ENCODE results near the gene STMN3.
"Not testable (repeated sequence)": the region's sequence is repeated elsewhere in the genome, so short reads cannot be mapped to it uniquely, and the experiment has no call there.

STMN3 gene

DNA sequence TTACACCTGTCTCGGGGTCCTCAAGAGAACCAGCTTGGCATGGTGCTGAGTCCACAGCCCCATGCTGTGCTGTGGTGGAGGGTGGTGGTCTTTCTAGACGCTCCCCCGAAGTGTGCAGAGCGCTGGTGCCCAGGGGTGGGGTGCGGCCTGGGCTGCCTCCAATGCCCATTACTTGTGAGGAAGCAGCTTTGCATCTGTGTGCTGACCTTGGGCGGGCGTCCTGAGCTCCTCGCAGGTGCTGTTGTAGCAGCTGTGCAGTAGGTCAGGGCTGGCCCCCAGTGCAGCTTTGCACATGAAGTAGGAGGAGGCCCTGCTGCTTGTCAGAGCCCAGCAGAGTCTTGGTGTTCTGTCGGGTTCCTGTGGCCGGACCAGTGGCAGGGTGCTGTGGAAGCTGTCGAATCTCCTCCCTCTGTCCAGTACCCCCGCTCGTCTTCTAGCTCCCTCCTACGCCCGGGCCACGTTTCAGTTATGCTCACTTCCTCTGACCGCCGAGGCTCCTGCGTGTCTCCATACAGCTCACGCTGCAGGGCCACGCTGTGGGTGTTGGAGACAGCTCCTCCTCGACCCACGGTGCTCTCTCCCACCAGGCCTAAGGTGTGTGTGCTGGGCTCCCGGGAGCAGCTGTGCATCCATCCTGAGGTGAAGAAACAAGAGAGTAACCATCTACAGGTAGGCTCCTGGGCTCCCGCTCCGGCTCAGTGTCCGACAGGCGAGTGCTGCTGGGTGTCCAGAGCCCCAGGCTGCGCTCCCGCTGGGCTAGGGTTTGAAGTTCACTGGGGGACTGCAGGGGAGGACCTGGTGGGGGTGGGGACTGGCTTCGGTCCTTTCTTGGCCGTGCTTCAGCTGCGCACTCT, 9.0 kb upstream of the STMN3 start:
- Histone ChIP-seq H3K27ac (no peak overlapping the region), H3K4me3 (no peak overlapping the region)

DNA sequence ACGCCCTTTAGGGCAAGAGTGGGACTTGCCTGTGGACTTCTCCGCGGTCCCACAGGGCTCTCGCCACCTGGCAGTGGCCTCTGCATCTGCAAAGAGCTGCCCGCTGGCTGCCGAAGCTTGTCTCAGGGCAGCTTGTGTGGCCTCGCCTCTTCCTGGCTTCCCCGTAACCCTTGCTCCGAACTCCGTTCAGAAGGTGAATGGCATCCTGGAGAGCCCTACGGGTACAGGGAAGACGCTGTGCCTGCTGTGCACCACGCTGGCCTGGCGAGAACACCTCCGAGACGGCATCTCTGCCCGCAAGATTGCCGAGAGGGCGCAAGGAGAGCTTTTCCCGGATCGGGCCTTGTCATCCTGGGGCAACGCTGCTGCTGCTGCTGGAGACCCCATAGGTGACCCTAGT, 7.9 kb upstream of the STMN3 start:
- Histone ChIP-seq H3K27ac (no peak overlapping the region), H3K4me3 (no peak overlapping the region)

DNA sequence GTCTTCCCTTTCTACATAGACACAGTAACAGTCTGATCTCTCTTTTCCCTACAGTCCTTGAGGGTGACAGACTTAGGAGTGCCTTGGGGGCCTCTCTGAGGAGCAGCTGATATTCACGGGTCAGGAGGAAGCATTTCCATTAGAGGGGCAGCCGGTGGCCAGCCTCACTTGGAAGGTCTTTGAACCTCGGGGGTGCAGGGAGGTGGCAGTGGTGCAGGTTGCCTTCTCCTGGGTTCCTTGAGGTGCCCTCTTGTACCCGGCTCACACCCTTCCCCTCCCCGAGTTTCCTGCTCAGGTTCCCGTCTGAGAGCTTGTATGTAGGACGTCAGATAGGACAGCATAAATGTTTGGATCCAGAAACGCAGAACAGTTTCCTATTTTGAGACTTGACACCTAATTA, 7.4 kb upstream of the STMN3 start:
- Histone ChIP-seq H3K4me3 (no peak overlapping the region), H3K27ac (no peak overlapping the region)

- not testable (repeated sequence) for H3K27ac ChIP-seq, H3K4me3 ChIP-seq
Measured at GRCh38 chr20:63660174-63660573, 7.0 kb upstream of the STMN3 start.

DNA sequence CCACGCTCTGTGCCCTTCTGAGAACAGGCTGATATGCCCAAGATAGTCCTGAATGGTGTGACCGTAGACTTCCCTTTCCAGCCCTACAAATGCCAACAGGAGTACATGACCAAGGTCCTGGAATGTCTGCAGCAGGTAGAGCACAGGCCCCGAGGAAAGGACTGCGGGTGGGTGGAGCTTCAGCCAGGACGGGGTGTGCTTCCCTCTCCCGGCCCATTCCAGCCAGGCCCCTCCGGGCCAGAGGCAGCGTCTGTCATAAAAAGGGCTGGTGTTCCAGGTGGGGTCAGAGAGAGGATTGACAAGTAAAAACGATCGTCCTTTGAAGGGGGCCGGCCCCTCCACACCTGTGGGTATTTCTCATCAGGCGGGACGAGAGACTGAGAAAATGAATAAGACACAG, 6.1 kb upstream of the STMN3 start:
- peak overlapping the region; percentile 55 to 80 (median 70) for H3K4me3 ChIP-seq

GRCh38 chr20:63658749-63659187, 5.5 kb upstream of the STMN3 start:
- Histone ChIP-seq H3K27ac (peak overlapping the region; percentile 15 to 96 (median 88)), H3K4me3 (peak overlapping the region; percentile 55 to 80 (median 70))

More for the DNA sequence above, 6.1 kb upstream of the STMN3 start:
- H3K27ac ChIP-seq = peak overlapping the region in 18 of 21 experiments; percentile 82 to 96 (median 90)

GRCh38 chr20:63657937-63658748, 4.9 kb upstream of the STMN3 start, which contains the start of gene RTEL1:
RTEL1 (plus strand) TSS chr20:63658312; CDS start chr20:63659403, 1,091 bp downstream.
- H3K27ac ChIP-seq = peak within 1 kb of the TSS; percentile 69 to 96 (median 88)
- H3K4me3 ChIP-seq = peak within 1 kb of the TSS; percentile 55 to 80 (median 70)

- peak overlapping the region; percentile 69 to 96 (median 88) for H3K27ac ChIP-seq
- H3K4me3 ChIP-seq = peak overlapping the region; percentile 55 to 80 (median 70)
Measured at GRCh38 chr20:63657260-63657936, 4.2 kb upstream of the STMN3 start.

- H3K27ac ChIP-seq = peak overlapping the region in 1 of 21 experiments; percentile 91
- no peak overlapping the region for H3K4me3 ChIP-seq
Measured at GRCh38 chr20:63656451-63656850, 3.2 kb upstream of the STMN3 start.

DNA sequence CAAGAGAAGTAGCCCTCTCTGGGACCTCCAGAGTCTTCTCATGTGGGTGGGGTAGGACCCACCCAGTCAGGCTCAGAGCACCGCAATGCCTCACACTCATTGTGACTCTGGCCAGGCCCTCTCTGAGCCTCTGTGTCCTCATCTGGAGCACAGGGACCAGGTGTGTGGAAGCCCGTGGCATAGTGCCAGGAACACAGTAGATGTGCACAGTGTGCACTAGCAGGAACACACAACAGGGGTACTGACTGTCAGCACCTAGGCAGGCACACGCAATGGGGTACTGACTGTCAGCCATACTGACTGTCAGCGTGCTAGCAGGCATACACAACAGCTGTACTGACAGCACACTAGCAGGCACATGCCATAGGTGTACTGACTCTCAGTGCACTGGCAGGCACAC, 2.0 kb upstream of the STMN3 start:
- Histone ChIP-seq H3K27ac (no peak overlapping the region), H3K4me3 (no peak overlapping the region)

DNA sequence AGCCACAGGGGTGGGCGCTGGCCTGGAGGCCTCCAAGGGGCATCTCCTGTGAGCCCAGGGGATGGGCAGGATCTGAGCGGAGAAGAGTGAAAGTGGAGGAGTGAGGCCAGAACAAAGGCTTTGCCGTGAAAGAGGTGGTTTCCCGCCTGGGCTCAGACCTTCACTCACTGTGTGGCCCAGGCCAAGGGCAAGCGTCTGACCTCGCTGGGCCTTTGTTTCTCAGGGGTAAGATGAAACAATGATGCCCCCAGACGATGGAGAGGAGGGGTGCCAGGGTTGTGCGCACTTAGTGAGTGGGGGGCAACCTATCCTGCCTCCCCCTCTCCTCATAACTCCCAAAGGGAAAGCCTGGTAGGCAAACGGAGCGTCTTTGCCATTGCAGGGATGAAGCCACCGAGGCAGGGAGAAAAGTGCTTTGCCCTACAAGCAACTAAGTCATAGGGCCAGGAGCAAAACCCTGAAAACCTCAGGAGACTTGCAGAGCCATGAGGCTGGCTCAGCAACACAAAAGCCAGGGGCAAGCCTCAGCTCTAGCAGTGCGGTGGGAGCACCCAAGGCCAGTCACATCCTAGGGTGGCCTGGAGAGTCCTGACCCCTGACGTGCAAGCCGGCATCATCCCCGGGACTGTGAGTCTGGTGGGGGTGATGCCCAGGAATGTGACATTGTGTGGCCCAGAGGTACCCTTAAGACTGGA, 897 bp upstream of the STMN3 start:
- H3K27ac ChIP-seq = peak overlapping the region in 19 of 21 experiments; percentile 27 to 90 (median 73)
- peak overlapping the region; percentile 56 to 74 (median 65) for H3K4me3 ChIP-seq

- Histone ChIP-seq H3K27ac (peak overlapping the region in 15 of 21 experiments; percentile 11 to 90 (median 61)), H3K4me3 (peak overlapping the region; percentile 56 to 74 (median 65))
Measured at GRCh38 chr20:63652192-63652980, 838 bp downstream of the STMN3 start.

DNA sequence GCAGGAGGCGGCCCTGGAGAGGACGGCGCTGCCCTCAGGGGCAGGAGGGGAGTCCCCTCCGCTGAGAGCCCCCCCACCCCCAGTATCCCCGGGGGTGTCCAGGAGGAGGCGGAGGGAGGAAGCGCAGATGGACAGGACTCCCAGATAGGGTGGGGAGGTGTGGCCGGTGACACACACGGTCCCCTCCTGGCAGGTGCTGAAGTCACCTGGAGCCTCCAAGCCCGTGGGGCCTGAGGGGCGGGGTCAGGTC, 1.4 kb downstream of the STMN3 start:
- peak overlapping the region in 9 of 21 experiments; percentile 11 to 90 (median 63) for H3K27ac ChIP-seq
- H3K4me3 ChIP-seq = peak overlapping the region; percentile 56 to 74 (median 65)

- H3K4me3 ChIP-seq = not testable (repeated sequence)
Measured at GRCh38 chr20:63650486-63650885, 2.7 kb downstream of the STMN3 start.

DNA sequence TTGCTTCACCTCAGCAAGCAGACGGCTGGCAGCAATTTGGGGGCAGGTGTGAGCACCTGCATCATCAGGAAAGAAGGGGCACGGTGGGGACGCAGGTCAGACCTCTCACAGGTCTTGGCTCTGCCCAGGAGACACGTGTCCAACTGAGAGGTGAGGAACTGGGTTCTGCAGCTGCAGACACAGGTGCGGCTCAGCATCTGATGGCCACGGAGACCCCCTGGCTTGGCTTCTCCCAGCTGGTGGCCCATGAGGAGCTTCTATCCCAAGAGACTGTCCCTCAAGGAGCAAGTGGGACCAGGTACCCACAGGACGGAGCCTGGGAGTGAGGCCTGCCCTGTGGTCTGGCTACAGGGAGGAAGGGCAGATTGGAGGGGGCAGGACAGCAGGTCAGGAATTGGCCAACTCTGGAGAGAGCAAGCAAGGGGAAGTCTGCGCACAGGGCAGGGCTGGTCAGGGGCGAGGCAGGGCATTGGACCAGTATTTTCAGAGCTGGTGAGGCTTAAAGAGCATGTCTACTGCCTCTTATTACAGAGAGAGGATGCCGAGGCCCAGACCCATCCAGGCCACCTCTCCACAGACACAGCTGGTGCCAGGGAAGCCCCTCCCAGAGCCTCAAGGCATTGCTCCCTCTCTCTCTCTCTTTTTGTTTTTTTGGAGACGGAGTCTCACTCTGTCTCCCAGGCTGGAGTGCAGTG, 4.2 kb downstream of the STMN3 start:
- Histone ChIP-seq H3K4me3 (no peak overlapping the region), H3K27ac (no peak overlapping the region)

More at GRCh38 chr20:63650486-63650885, 2.7 kb downstream of the STMN3 start:
- not testable (repeated sequence) for H3K27ac ChIP-seq

DNA sequence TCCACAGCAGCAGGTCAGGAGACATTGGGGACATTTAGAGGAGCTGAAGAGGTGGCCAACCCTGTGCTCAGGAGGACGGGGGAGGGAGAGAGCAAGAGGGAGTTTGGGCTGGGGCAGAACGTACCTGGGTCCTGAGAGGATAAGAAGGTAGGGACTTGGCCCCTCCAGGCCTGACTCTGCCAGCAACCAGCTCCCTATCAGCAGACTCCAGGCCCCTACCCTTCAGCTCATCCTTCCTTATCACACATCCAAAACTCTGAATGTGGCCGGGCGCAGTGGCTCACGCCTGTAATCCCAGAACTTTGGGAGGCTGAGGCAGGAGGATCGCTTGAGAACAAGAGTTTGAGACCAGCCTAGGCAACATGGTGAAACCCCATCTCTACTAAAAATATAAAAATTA, 5.0 kb downstream of the STMN3 start:
- Histone ChIP-seq H3K27ac (no peak overlapping the region), H3K4me3 (no peak overlapping the region)

- no peak overlapping the region for H3K4me3 ChIP-seq
- no peak overlapping the region for H3K27ac ChIP-seq
Measured at GRCh38 chr20:63645218-63645617, 8.0 kb downstream of the STMN3 start.

- H3K4me3 ChIP-seq = no peak overlapping the region
- no peak overlapping the region for H3K27ac ChIP-seq
Measured at GRCh38 chr20:63643946-63644345, 9.3 kb downstream of the STMN3 start.

Measured in skin epidermis (tissue), 12 donors.